IMR-90 (cell line): Measurements from ENCODE around the gene NMB. TPM values are rescaled to one million over a fixed set of nuclear protein-coding genes. Genes with fewer than 3 reads are reported as not detected.
A peak's percentile ranks its signal among the peaks of the same experiment; 100 is the strongest.

Experiments
- ATAC-seq: fragments of 200-7000 bp; cut with Tn5 transposase; 2 replicates; pipeline ENCODE4 v1.9.1; 2020; ENCODE audit warnings: low read depth, mild to moderate bottlenecking, moderate library complexity
- Bru-seq: library from RNA; stranded (reverse); fragments of 400-500 nt; gene quantifications from one replicate; lab custom pipeline; 2021; lab: Mats Ljungman, UMichigan
- BruChase-seq, 2 experiments: library from RNA; stranded (reverse); fragments of 400-500 nt; gene quantifications; one replicate each; lab custom pipeline; 2021; lab: Mats Ljungman, UMichigan
- BruUV-seq: library from RNA; stranded (reverse); fragments of 400-500 nt; replicated peaks from 2 replicates; lab custom pipeline; 2021; lab: Mats Ljungman, UMichigan
- CTCF ChIA-PET: fragments of 300-600 bp; formaldehyde crosslinking; extraction: SDS; loops from one replicate; lab custom pipeline; 2021; ENCODE audit warnings: antibody characterized with exemption; lab: Yijun Ruan, JAX
- POLR2A ChIA-PET: fragments of 300-600 bp; sonication (Branson Sonifier 250); formaldehyde crosslinking; loops from one replicate; lab custom pipeline; 2022; ENCODE audit warnings: antibody characterized with exemption; ENCODE audit not compliant: unreplicated experiment; lab: Charles Lee
- DNase-seq: peaks from one replicate; pipeline ENCODE4 v3.0.0; 2013
- H2AFZ ChIP-seq: replicated peaks from 2 replicates; pipeline ENCODE3; 2013; ENCODE audit warnings: low read length, mild to moderate bottlenecking; ENCODE audit not compliant: poor library complexity
- H2AK5ac ChIP-seq: 2 replicates; pipeline ENCODE4 v1.6.1; 2013; ENCODE audit warnings: low read depth, low read length, inconsistent platforms
- H2AK9ac ChIP-seq: replicated peaks from 2 replicates; pipeline ENCODE3; 2013; ENCODE audit warnings: mild to moderate bottlenecking, low read depth, low read length, moderate library complexity; ENCODE audit not compliant: poor library complexity
- H2BK120ac ChIP-seq: 2 replicates; pipeline ENCODE4 v1.6.1; 2013; ENCODE audit warnings: low read depth, low read length, inconsistent platforms
- H2BK15ac ChIP-seq: 3 replicates; pipeline ENCODE4 v1.6.1; 2013; ENCODE audit warnings: low read depth, low read length, inconsistent platforms
- H2BK20ac ChIP-seq: 2 replicates; pipeline ENCODE4 v1.6.1; 2013; ENCODE audit warnings: low read depth, mild to moderate bottlenecking, inconsistent platforms, low read length, moderate library complexity
- H2BK5ac ChIP-seq: 2 replicates; pipeline ENCODE4 v1.6.1; 2013; ENCODE audit warnings: mild to moderate bottlenecking, low read depth, low read length, inconsistent platforms; ENCODE audit not compliant: poor library complexity, severe bottlenecking
- H3K14ac ChIP-seq: replicated peaks from 2 replicates; pipeline ENCODE4 v1.6.1; 2013; ENCODE audit warnings: low read depth, low read length, inconsistent platforms
- H3K18ac ChIP-seq: 2 replicates; pipeline ENCODE4 v1.6.1; 2013; ENCODE audit warnings: low read depth, low read length, control low read depth
- H3K23ac ChIP-seq: 2 replicates; pipeline ENCODE4 v1.6.1; 2013; ENCODE audit warnings: low read depth, low read length, inconsistent platforms
- H3K27ac ChIP-seq: 2 replicates; pipeline ENCODE4 v1.5.1; 2013; ENCODE audit warnings: mild to moderate bottlenecking, control low read depth, low read length; ENCODE audit not compliant: insufficient read depth
- H3K27me3 ChIP-seq: 2 replicates; pipeline ENCODE4 v1.6.1; 2013; ENCODE audit warnings: low read length; ENCODE audit not compliant: control insufficient read depth, insufficient read depth
- H3K36me3 ChIP-seq: 2 replicates; pipeline ENCODE4 v1.6.1; 2013; ENCODE audit warnings: low read length, mixed read lengths; ENCODE audit not compliant: control insufficient read depth, insufficient read depth
- H3K4ac ChIP-seq: 2 replicates; pipeline ENCODE4 v1.6.1; 2013; ENCODE audit warnings: low read depth, low read length, inconsistent platforms
- H3K4me1 ChIP-seq: 2 replicates; pipeline ENCODE4 v1.6.1; 2013; ENCODE audit warnings: low read length, mixed read lengths; ENCODE audit not compliant: control insufficient read depth, insufficient read depth
- H3K4me2 ChIP-seq: 2 replicates; pipeline ENCODE4 v1.6.1; 2013; ENCODE audit warnings: low read depth, mild to moderate bottlenecking, control low read depth, low read length, moderate library complexity
- H3K4me3 ChIP-seq: 2 replicates; pipeline ENCODE4 v1.5.1; 2013; ENCODE audit warnings: low read depth, mild to moderate bottlenecking, control low read depth, low read length, moderate library complexity; ENCODE audit not compliant: insufficient read depth
- H3K56ac ChIP-seq: 2 replicates; pipeline ENCODE4 v1.6.1; 2013; ENCODE audit warnings: low read length, inconsistent platforms; ENCODE audit not compliant: insufficient read depth; ENCODE audit errors: extremely low read depth
- H3K79me1 ChIP-seq, 2 experiments: 2 replicates each; pipeline ENCODE4 v1.6.1; 2013; ENCODE audit warnings: low read length in 2 of 2, inconsistent platforms in 1 of 2, low read depth in 1 of 2
- H3K9ac ChIP-seq: 2 replicates; pipeline ENCODE4 v1.6.1; 2013; ENCODE audit warnings: low read depth, low read length, control low read depth
- H3K9me1 ChIP-seq: 2 replicates; pipeline ENCODE4 v1.6.1; 2013; ENCODE audit warnings: low read length, inconsistent platforms; ENCODE audit not compliant: insufficient read depth
- H3K9me3 ChIP-seq: 2 replicates; pipeline ENCODE4 v1.6.1; 2013; ENCODE audit warnings: low read length; ENCODE audit not compliant: control insufficient read depth, insufficient read depth
- H4K20me1 ChIP-seq: 2 replicates; pipeline ENCODE4 v1.6.1; 2013; ENCODE audit warnings: low read length, inconsistent platforms; ENCODE audit not compliant: insufficient read depth
- H4K5ac ChIP-seq: 2 replicates; pipeline ENCODE4 v1.6.1; 2013; ENCODE audit warnings: mild to moderate bottlenecking, low read depth, low read length, control low read depth
- H4K8ac ChIP-seq, 2 experiments: 2 replicates each; pipeline ENCODE4 v1.6.1; 2013; ENCODE audit warnings: low read depth in 2 of 2, low read length in 2 of 2, control low read depth in 1 of 2, inconsistent platforms in 1 of 2
- H4K91ac ChIP-seq: 2 replicates; pipeline ENCODE4 v1.6.1; 2013; ENCODE audit warnings: low read depth, low read length, inconsistent platforms; ENCODE audit not compliant: insufficient read depth
- CEBPB ChIP-seq: IDR thresholded peaks from 2 replicates; pipeline ENCODE4 v1.6.1; 2012; ENCODE audit warnings: low read depth, low read length, improper control_type of control experiment
- CHD1 ChIP-seq: IDR thresholded peaks from 2 replicates; pipeline ENCODE4 v1.6.1; 2012; ENCODE audit warnings: low read depth, low read length, improper control_type of control experiment
- MAFK ChIP-seq: IDR thresholded peaks from 2 replicates; pipeline ENCODE4 v1.6.1; 2012; ENCODE audit warnings: low read depth, low read length, improper control_type of control experiment
- MAZ ChIP-seq: IDR thresholded peaks from 2 replicates; pipeline ENCODE4 v1.6.1; 2012; ENCODE audit warnings: low read depth, mild to moderate bottlenecking, low read length, improper control_type of control experiment, moderate library complexity, borderline replicate concordance
- MXI1 ChIP-seq: IDR thresholded peaks from 2 replicates; pipeline ENCODE4 v1.6.1; 2012; ENCODE audit warnings: low read depth, mild to moderate bottlenecking, low read length, moderate library complexity, borderline replicate concordance
- NFE2L2 ChIP-seq: fragments of 150-350 bp; IDR thresholded peaks from 2 replicates; pipeline ENCODE4 v1.6.1; 2016; ENCODE audit warnings: low read depth, mild to moderate bottlenecking, low read length
- POLR2A ChIP-seq: IDR thresholded peaks from 2 replicates; pipeline ENCODE4 v1.6.1; 2012; ENCODE audit warnings: mild to moderate bottlenecking, low read depth, low read length
- RAD21 ChIP-seq: IDR thresholded peaks from 2 replicates; pipeline ENCODE4 v1.6.1; 2012; ENCODE audit warnings: low read length, improper control_type of control experiment
- RCOR1 ChIP-seq: IDR thresholded peaks from 2 replicates; pipeline ENCODE4 v1.6.1; 2012; ENCODE audit warnings: mild to moderate bottlenecking, low read length, improper control_type of control experiment; ENCODE audit not compliant: insufficient replicate concordance
- RFX5 ChIP-seq: IDR thresholded peaks from 2 replicates; pipeline ENCODE4 v1.8.0; 2012; ENCODE audit warnings: low read depth, mild to moderate bottlenecking, low read length, moderate library complexity
- SMC3 ChIP-seq: fragments of 150-350 bp; IDR thresholded peaks from 2 replicates; pipeline ENCODE4 v1.6.1; 2016; ENCODE audit warnings: low read depth, mild to moderate bottlenecking, antibody characterized with exemption, low read length, moderate library complexity
- WGBS, 2 experiments: methylation state at CpG; one replicate each; pipeline versions ENCODE4 v1.1.5 to v1.1.7; 2013; ENCODE audit warnings: missing lambda C conversion rate in 2 of 2; ENCODE audit not compliant: insufficient read length in 1 of 2; ENCODE audit errors: extremely low coverage in 2 of 2; 5-methylcytosine and 5-hydroxymethylcytosine counted together
- dilution Hi-C: fragments of 300-500 bp; cut with HindIII; formaldehyde crosslinking; loops from one replicate; pipeline ENCODE4 v1.14.3; 2018; ENCODE audit warnings: low sequenced_read_pairs; ENCODE audit not compliant: unreplicated experiment
- in situ Hi-C: fragments of 300-500 bp; cut with MboI; formaldehyde crosslinking; loops from 3 replicates; pipeline ENCODE4 v1.14.3; 2019; ENCODE audit warnings: low sequenced_read_pairs, inconsistent platforms, mixed read lengths
- intact Hi-C: fragments of 100-400 bp; cut with micrococcal nuclease; formaldehyde crosslinking; loops from 2 replicates; pipeline ENCODE4 v1.10.0; 2022
- long read RNA-seq: library from polyadenylated mRNA; unstranded; transcript quantifications from one replicate; pipeline ENCODE4 v2.0.0, GENCODE V29; 2021; ENCODE audit not compliant: unreplicated experiment
- polyA plus RNA-seq, 3 experiments: library from polyadenylated mRNA; depleted of rRNA; stranded (reverse); fragments of >200 nt; gene quantifications; 2 replicates each; pipeline ENCODE4 v1.2.3, GENCODE V29; 2012; ENCODE audit warnings: low replicate concordance in 1 of 3
- total RNA-seq: library from RNA; depleted of rRNA; stranded (reverse); fragments of >200 nt; gene quantifications from 2 replicates; pipeline ENCODE4 v1.2.3, GENCODE V29; 2012; rRNA removed
- TF ChIP-seq, protein P1 (sequence below): fragments of 150-350 bp; IDR thresholded peaks from 2 replicates; pipeline ENCODE4 v1.6.1; 2016; ENCODE audit warnings: low read depth, mild to moderate bottlenecking, low read length, moderate library complexity, borderline replicate concordance

The NMB gene
- total RNA-seq, result 1.3 and 1.4 TPM in 2 replicates
- 3.8 and 5.1 TPM in 2 replicates for polyA plus RNA-seq (2012; rRNA removed)
- 1.8 and 5.9 TPM in 2 replicates for polyA plus RNA-seq (2012; cell fraction: cytosol; rRNA removed)
- polyA plus RNA-seq (2012; cell fraction: nucleus; rRNA removed; ENCODE audit: low replicate concordance), result 1.3 and 2.6 TPM in 2 replicates
- Bru-seq, nascent RNA, result percentile 45 among the genes with signal in this experiment
- percentile 37 among the genes with signal in this experiment for BruChase-seq, experiment 1, labeled RNA remaining after a 6-hour chase
- percentile 34 among the genes with signal in this experiment for BruChase-seq, experiment 2, labeled RNA remaining after a 2-hour chase
- long read RNA-seq, partial matches to known transcripts, result 0 of 2 reads
- long read RNA-seq, other reads (novel, unspliced or antisense), result 0 of 2 reads

DNA sequence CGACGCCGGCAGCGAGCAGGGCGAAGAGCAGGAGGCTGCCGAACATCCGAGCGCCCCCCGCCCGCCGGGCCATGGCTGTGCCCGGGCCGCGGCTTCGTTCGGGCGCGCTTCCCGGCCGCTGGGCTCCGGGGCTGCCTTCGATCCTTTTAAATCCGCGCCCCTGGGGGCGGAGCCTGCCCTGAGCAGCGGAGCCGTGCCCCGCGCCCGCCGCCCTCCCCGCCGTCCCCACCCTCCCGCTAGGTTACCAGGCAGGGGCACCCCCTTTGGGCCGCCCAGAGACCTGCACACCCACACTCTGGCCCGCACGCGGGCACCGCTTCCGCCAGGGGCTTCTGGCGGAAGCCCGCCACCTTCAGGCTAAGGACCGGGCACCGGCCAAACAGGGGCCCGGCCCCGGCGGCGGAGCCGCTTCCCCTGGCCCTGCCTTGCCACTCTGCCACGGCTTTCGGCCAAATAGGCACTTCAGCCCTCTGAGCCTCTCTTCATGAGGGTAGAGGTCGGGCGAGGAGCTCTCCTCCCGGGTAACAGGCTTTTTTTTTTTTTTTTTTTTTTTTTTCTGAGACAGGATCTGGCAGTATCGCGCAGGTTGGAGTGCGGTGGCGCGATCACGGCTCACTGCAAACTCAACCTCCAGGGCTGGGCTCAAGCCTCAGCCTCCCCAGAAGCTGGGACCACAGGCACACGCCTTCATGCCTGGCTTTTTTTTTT lies at the start of gene NMB:
Gene NMB, minus strand, starts transcription at position 120 of the 708 bp plus-strand sequence. Its CDS starts 47 bp downstream, at position 73.
- Histone ChIP-seq H3K36me3 (no peaks in the 10 kb centered on the region), H3K9me3 (no peaks in the 10 kb centered on the region), H3K4me3 (peak within 1 kb of the TSS; percentile 62), H2BK5ac (no peak within 1 kb of the TSS), H2AK9ac (peak within 1 kb of the TSS; percentile 82), H3K56ac (peak within 1 kb of the TSS; percentile 46; the same call in 1 of the 2 replicates), H3K27me3 (no peaks in the 10 kb centered on the region), H3K79me1 (peaks cover 7 to 27% of the 10 kb centered on the region in 2 experiments), H3K4me2 (peak within 1 kb of the TSS; percentile 97), H4K8ac (peak within 1 kb of the TSS; percentile 26 to 79; a peak in 3 of 4 replicates), H3K14ac (peak within 1 kb of the TSS; percentile 50; the same call in 1 of the 2 replicates), H4K5ac (peak within 1 kb of the TSS; percentile 19; the same call in 1 of the 2 replicates), H4K20me1 (no peaks in the 10 kb centered on the region), H3K9ac (peak within 1 kb of the TSS; percentile 49), H2BK15ac (no peak within 1 kb of the TSS), H3K4ac (peak within 1 kb of the TSS; percentile 58; the same call in 1 of the 2 replicates), H3K23ac (peak within 1 kb of the TSS; percentile 82; the same call in 1 of the 2 replicates), H2AK5ac (peak within 1 kb of the TSS; percentile 25), H2AFZ (peak within 1 kb of the TSS; percentile 89), H3K4me1 (peaks cover 9% of the 10 kb centered on the region), H2BK120ac (0 out of 2 replicates have a peak within 1 kb of the TSS, but pooled peaks have one; percentile 8), H2BK20ac (no peak within 1 kb of the TSS; the same call in 1 of the 2 replicates), H4K91ac (no peak within 1 kb of the TSS; the same call in 1 of the 2 replicates), H3K27ac (peak within 1 kb of the TSS; percentile 26; the same call in 1 of the 2 replicates), H3K18ac (no peak within 1 kb of the TSS), H3K9me1 (peaks cover 13% of the 10 kb centered on the region)
- in situ Hi-C loops, result no loop called here
- DNase-seq (peak; percentile 63), ATAC-seq (peak; percentile 63)
- ChIA-PET POLR2A (interaction anchor here (0.5 kb wide), 1 partner anchor 27 kb away, joined by 3 read pairs; no protein-coding TSS in a partner anchor), CTCF (interaction anchor here (0.6 kb wide), 1 partner anchor 428 kb away, joined by 6 read pairs; no protein-coding TSS in a partner anchor)
- 9% methylated on average over 46 of the region's 61 CpGs; no CpG with 5 or more reads in 1 of the 2 experiments for WGBS, 2 experiments
- BruUV-seq, result no TSS peak
- intact Hi-C loops, result loop anchor here (5.0 kb wide), 2 partner anchors 71 to 384 kb away; no protein-coding TSS in a partner anchor
- dilution Hi-C loops, result no loop called here
- TF ChIP-seq, protein P1, sequence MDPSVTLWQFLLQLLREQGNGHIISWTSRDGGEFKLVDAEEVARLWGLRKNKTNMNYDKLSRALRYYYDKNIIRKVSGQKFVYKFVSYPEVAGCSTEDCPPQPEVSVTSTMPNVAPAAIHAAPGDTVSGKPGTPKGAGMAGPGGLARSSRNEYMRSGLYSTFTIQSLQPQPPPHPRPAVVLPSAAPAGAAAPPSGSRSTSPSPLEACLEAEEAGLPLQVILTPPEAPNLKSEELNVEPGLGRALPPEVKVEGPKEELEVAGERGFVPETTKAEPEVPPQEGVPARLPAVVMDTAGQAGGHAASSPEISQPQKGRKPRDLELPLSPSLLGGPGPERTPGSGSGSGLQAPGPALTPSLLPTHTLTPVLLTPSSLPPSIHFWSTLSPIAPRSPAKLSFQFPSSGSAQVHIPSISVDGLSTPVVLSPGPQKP, result no peak
- peak; percentile 79; the same call in 1 of the 2 replicates for TF ChIP-seq MAZ
- TF ChIP-seq NFE2L2, result no peak
- no peak for TF ChIP-seq RCOR1
- peak; percentile 21; the same call in 1 of the 2 replicates for TF ChIP-seq RAD21
- no peak for TF ChIP-seq CEBPB
- no peak for TF ChIP-seq RFX5
- TF ChIP-seq POLR2A, result no peak
- TF ChIP-seq MXI1, result 0 out of 2 replicates have a peak, but pooled peaks have one; percentile 22
- no peak for TF ChIP-seq CHD1
- no peak for TF ChIP-seq MAFK
- peak; percentile 19; the same call in 1 of the 2 replicates for TF ChIP-seq SMC3
